Brain pericyte (primary cell): ENCODE results near the gene LARGE2.
A peak's percentile ranks its signal among the peaks of the same experiment; 100 is the strongest.

Experiments used
- DNase-seq: peaks from one replicate; pipeline ENCODE4 v3.0.0-alpha.2; 2012; ENCODE audit warnings: low read depth, low spot score

Gene LARGE2

GRCh38 chr11:45922425-45923082 is at the start of gene LARGE2:
LARGE2 (plus strand) TSS chr11:45922656; CDS start chr11:45922883, 227 bp downstream.
- no peak for DNase-seq

DNA sequence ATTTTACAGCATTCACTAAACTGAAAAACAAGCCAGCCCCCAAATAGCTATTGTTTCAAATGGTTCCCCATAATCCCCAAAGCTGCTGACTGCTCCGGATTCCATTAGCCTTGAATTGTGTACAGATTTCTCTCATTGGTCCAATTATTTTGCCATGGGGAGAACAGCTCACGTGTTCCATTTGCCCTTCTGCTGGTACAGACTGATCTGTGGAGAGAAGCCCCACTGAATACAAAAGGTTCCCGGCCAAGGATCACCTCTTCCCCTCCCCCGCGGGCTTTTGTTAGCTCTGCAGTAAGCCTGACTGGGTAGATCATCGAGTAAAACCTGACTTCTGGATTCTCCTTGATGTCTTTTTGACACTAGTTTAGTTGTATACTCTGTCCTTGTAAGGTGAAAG is 46.1 kb upstream of the LARGE2 start:
- no peak for DNase-seq

- DNase-seq: no peak
Observed at GRCh38 chr11:45877221-45877620, 45.2 kb upstream of the LARGE2 start.

- no peak for DNase-seq
Observed at GRCh38 chr11:45877845-45878244, 44.6 kb upstream of the LARGE2 start.

DNA sequence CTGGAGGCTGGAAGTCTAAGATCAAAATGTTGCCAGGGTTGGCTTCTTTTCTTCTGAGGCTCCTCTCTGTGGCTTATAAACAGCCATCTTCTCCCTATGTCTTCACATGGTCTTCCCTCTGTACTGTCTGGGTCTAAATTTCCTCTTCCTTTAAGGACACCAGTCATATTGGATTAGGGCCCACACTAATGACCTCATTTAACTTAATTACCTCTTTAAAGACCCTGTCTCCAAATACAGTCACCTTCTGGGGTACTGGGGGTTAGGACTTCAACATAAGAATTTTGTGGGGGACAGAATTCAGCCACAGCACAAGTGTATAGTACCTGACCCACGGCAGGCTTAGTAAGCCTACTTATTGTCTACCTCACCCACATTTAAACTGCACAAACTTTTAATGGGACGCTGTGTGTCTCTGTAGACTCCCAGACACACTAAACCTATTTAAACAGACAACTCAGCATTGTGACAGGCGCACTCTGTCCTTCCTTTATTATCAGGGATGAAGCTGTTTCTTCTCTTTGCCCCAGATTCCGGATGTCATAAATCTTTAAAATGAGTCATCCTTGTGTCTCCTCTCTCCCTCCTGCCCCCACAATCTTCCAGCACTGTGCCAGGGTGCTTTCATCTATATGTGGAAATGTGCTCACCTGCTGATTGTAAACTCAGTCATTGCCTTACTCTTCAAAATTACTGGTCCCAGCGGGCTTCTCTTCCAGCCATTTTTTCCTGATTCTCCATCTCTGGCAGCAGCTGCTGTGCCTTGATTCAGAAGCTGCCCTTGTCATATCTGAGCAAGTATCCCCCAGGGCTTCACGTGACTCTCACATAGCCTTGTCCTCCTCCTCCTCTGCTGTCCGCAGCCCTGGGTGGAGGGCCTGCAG is 42.4 kb upstream of the LARGE2 start:
- DNase-seq: no peak

DNA sequence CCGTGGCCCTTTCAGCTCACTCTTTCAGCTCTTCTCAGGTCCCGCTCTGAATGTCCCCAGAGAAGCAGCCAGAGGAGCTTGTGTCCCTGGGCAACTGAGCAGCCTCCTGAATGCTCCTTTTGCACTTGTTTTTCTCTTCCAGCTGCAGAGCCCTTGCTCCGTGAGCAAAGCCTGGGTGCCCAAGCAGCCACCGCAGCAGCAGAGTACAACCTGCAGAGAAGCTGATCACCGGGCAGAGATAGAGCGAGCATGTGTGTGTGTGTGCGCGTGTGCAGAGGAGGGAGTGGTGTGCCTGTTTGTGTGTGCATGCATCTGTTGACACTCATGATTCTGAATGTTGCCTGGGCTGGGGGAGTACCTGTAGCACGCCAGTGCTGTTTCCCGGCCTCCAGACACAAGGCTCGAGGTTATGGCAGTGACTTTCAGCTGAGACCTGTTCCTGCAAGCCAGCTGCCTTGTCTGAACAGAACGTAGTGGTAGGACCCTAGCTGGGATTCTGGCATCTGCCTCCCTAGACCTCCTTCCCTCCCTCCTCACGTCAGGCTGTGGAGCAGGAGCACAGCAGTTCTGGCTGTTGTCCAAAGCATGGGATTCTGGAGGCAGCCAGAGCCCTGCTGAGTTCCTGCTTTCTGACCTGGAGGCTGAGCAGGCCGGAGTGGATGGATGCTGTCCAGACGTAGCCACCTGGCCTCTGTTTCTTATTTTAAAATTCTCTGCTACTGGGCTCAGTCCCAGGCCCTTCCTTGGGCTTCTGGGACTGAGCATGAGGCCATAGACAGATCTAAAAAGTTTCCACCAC is 41.5 kb upstream of the LARGE2 start:
- DNase-seq: peak; percentile 67

DNA sequence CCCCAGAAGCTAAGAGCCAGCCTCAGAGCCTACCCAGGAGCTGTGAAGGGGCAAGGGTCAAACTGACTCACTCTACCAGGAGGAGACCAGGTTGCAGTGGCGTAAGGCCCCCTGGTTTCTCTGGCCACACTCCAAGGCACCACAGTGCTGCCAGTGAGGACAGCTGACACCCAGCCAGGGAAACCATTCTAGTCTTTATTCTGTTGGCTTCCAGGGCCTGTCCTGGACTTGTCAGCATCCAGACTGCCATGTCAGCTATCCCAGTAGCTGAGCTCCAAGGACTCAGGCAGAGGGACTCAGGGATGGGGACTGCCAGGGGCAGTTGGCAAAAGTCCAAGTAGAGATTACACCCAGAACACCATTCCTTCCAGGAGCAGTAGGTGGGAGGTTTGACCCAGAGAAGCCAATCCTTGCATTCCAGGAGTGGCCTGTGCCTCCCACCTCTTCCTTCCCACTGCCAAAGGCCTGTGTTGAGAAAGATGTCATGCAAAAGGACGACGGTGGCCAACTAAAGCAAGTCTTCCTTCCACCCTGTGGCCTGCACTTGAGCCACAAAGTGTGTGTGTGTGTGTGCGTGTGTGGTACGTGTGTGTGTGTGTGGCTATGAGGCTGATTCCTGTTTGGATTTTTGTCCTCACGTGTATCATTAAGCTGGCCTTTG is 40.6 kb upstream of the LARGE2 start:
- DNase-seq: peak; percentile 33

DNA sequence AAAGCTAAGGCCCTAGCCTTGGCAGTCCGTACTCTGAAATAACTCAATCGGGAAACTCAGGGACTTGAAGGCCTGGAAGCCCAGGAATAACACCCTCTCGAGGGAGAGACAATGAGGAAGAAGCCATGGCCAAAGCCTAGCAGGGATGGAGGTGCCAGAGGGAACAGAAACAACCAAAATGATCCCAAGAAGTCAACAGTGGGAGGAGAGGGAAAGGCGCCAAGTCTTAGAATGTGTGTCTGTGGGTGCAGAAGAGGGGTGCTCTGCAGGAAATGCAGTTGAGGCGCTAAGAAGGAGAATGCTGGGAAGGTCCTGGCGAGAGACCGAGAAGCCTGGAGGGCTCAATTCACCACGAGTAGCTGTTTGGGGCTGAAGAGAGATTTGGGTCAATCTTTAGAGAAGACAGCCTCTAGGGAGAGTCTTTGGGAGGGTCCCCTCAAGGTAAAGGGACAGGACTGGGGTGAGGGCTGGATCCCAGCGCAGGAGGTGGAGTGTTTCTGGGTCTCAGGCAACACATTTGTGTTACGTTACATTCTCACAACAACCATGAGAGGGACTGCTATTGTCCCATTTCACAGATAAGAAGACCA is 37.8 kb upstream of the LARGE2 start:
- DNase-seq: no peak

GRCh38 chr11:45885274-45885920 is 37.1 kb upstream of the LARGE2 start, which contains the start of gene MAPK8IP1:
MAPK8IP1 (plus strand) TSS chr11:45885651; CDS start chr11:45885821, 170 bp downstream.
- no peak for DNase-seq

DNA sequence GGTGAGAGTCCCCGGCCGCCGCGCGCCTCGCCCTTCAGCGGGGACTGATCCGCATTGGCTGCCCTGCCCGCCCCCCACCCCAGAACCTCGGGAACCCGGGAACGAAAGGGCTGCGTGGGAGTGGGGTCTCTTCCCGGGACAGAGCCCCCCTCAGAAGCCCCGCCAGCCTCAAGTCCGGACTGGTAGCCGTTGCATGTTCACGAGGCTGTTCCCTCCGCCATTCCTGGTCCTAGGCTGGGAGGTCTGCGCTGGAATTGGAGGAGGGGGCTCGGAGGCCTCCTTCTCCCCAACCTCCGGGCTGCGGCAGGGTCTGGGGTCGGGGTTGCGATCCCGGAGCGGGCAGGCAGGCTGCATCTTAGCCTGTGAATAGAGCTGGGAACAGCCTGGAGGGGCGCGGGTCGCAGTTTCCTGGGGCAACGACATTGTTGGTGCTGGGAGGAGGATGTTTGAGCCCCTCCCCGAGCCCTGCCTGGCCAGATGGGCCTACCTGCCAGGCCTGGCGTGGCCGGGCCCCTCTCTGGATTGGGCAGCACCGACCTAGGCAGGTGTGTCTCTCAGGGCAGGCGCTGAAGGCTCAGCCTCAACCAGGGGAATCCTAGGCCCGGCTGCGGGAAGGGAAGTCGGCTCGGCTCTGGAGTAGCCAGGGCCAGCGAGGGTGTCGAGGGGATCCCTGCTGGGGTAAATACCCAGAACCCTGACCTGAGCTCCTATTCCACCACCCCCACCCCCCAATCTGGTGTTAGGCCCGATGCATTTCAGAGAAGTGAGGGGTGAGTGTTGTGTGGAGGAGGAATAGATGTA is 36.3 kb upstream of the LARGE2 start:
- no peak for DNase-seq

DNA sequence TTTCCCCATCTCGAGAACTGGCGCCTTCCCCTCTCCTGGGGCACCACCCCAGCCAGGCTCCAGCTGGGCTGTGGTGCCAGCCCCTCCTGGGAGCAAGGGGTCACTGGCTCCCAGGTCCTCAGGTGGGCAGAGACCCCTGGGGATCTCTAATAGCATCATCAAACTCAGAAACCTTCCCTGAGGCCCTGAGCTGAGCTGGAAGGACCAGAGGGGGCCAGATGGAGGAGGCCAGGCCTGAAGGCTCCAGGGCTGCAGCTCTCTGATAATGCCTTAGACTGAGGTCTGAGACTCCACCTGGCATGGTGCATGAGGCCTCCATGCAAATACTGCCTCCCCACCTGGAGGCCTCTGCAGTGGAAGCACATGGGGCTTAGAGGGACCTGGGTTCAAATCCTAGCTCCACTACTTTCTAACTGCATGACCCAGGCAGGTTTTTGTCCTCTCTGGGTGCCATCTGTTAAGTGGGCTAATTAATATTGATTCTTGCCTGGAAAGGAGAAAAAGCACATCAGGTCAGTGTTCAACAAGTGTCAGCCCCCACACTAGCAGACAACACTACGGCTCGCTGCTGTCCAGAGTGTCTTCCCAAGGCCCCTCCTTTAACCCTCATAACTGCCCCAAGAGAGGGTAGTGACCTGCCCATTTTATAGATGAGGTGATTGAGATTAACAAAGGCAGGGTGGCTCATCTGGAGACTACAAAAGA is 35.5 kb upstream of the LARGE2 start:
- DNase-seq: no peak

DNA sequence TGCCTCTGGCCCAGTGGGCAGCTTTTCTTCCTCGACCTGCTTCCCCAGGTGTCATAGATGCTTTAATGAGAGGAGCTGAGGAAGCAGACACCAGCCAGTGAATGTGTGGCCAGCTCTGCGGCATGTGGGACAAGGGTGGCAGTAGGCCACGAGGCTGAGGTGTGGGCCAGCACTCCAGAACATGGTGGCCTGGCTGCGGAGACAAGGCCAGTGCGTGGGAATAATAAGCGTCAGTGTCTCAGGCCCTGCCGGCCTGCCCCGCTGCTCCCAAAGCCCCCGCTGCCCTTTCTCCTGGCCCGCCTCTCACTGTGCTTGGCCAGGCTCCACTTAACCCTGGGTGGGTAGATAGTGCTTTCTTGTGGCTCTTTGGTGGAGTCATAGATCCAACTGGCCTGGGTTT is 34.9 kb upstream of the LARGE2 start:
- no peak for DNase-seq

DNA sequence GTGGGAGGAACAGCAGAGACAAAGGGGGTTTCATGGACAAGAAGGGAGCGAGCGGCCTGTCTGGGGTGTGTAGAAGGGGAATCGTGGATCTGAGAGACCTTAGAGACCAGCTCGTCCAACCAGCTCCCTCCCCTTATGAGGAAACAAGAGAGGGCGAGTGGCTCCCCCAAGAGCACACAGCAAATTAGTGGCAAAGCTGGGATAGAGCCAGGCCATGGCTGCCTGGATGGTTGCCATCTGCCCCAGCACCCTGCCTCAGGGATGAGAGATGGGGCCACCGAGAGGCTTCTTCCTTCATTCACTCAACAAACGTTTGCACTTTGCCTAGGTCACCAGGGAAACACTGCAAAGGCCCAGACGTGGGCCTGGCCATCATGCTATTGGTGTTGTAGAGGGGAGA is 32.9 kb upstream of the LARGE2 start:
- no peak for DNase-seq

DNA sequence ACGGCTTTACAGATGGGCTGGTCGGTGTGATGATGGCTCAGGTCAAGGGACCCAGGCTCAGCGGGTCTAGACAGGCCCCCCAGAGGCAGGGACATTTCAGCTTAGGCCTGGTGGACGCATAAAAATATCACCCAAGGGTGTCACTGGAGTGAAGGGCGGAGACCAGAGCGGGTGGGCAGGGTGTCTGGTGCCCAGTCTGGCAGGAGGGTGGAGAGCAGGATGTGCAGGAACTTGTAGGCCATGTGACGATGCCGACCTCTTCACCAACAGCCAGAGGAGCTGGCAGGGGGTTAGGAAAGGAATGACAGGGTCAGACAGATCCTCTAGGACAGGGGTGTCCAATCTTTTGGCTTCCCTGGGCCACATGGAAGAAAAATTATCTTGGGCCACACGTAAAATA is 32.5 kb upstream of the LARGE2 start:
- DNase-seq: no peak

DNA sequence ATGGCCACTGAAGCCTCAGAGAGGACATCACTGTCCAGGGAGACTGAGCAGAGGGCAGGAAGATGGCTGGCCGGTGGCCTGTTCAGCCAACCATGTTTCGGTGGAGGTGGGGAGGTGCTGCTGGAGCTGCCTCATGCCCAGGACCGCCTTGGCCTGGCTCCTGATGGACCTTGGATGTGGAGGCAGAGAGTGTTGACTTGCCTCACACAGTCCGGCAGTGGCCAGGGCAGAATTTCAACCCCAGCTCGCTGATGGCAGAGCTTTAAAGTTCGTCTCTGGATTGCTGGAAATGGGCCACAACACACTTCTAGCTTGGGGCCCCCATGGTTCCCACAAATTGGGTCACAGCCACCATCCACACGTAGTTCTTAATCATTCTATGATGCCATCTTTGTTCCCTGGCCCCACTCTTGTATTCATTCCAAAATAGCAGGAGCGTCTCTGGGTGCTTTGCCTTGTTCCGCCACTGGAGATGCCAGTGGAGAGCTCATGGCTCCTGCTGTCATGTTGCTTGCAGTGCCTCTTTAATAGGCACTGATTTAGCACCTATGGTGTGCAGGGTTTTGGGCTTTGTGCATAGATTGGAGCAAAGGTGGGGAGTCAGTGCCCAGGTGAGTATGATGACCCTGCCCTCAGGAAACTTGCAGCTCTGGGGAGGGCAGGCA is 31.4 kb upstream of the LARGE2 start:
- no peak for DNase-seq

DNA sequence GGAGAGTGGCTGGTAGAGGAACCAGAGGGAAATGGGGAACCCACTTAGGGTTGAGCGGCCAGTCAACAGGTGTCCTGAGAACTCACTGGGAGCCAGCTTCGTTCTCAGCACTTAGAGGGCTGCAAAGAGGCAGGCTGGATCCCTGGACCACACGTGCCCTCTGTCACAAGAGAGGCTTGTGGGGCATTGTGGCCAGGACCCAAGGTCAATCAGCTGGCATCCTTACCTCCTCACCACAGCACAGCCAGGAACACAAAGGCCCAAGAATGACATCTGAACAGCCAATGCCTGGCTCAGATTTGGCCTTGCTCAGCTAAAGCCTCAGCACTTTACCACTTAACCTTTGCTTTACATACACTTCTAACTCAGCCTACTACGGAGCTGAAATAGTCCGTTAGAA is 29.6 kb upstream of the LARGE2 start:
- no peak for DNase-seq

DNA sequence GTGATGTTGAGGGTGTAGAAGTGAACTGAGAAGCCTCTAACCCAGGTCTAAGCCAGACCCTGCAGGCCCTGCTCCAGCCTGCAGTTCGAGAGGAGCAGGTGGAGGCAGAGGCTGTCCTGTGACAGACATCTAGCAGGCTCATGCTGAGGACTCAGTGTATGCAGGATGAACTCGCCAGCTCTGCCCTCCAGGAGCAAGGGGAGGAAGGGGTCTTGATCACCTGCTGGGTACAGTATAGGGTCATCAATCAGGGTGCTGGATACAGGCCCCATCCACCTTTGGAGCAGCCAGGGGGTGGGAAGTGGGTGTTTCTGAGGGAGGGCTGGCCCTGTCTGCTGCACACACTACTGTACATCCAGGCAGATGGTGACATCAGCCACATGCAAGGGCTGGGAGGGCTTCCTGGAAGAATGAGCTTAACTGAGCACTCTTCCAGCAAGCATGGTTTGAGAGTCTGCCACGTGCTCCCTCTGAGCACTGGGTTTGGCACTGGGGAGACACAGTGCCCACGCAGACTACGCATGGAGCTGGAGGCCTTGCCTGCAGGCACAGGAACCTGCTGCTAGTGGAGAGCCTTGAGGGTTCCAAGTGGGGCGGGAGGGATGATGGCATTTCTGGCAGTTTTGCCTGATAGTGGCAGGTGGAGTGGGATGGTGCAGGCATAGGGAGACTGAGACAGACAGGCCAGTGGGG is 27.8 kb upstream of the LARGE2 start:
- no peak for DNase-seq
